ENCODE results near the gene APOB. TPM values are rescaled to one million over a fixed set of nuclear protein-coding genes. Genes with fewer than 3 reads are reported as not detected.

The APOB gene, protein sequence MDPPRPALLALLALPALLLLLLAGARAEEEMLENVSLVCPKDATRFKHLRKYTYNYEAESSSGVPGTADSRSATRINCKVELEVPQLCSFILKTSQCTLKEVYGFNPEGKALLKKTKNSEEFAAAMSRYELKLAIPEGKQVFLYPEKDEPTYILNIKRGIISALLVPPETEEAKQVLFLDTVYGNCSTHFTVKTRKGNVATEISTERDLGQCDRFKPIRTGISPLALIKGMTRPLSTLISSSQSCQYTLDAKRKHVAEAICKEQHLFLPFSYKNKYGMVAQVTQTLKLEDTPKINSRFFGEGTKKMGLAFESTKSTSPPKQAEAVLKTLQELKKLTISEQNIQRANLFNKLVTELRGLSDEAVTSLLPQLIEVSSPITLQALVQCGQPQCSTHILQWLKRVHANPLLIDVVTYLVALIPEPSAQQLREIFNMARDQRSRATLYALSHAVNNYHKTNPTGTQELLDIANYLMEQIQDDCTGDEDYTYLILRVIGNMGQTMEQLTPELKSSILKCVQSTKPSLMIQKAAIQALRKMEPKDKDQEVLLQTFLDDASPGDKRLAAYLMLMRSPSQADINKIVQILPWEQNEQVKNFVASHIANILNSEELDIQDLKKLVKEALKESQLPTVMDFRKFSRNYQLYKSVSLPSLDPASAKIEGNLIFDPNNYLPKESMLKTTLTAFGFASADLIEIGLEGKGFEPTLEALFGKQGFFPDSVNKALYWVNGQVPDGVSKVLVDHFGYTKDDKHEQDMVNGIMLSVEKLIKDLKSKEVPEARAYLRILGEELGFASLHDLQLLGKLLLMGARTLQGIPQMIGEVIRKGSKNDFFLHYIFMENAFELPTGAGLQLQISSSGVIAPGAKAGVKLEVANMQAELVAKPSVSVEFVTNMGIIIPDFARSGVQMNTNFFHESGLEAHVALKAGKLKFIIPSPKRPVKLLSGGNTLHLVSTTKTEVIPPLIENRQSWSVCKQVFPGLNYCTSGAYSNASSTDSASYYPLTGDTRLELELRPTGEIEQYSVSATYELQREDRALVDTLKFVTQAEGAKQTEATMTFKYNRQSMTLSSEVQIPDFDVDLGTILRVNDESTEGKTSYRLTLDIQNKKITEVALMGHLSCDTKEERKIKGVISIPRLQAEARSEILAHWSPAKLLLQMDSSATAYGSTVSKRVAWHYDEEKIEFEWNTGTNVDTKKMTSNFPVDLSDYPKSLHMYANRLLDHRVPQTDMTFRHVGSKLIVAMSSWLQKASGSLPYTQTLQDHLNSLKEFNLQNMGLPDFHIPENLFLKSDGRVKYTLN (N-terminal part only)
- total RNA-seq (not detected), polyA plus RNA-seq (not detected)

GRCh38 chr2:21043744-21044532 lies at the start of gene APOB:
APOB (minus strand) TSS chr2:21044073; CDS start chr2:21043945, 128 bp downstream.
- ChIA-PET CTCF (no interaction called here), POLR2A (no interaction called here)
- H3K9me3 Mint-ChIP-seq: no peaks in the 10 kb centered on the region
- peak within 1 kb of the TSS in 5 of 7 donors; percentile 6 to 55 (median 22) for H3K4me3 Mint-ChIP-seq
- H3K4me1 ChIP-seq (ENCODE audit: insufficient read depth, low read length): no peaks in the 10 kb centered on the region
- H3K27me3 ChIP-seq (ENCODE audit: insufficient read depth, low read length, poor library complexity, severe bottlenecking): no peaks in the 10 kb centered on the region
- DNase-seq: no peak
- no peak within 1 kb of the TSS for H3K27ac ChIP-seq (ENCODE audit: low read depth, low read length)
- peak within 1 kb of the TSS in 2 of 8 donors; percentile 36 to 81 for H3K27ac Mint-ChIP-seq
- peaks cover 3 to 6% (median 5%) of the 10 kb centered on the region in 3 donors for H3K4me1 Mint-ChIP-seq
- H3K9me3 ChIP-seq (ENCODE audit: low read length): no peaks in the 10 kb centered on the region
- H3K27me3 Mint-ChIP-seq: peaks cover 16 to 30% of the 10 kb centered on the region in 2 donors
- H3K36me3 Mint-ChIP-seq: no peaks in the 10 kb centered on the region
- no peak within 1 kb of the TSS for H3K4me3 ChIP-seq (ENCODE audit: low read length)
- H3K36me3 ChIP-seq (ENCODE audit: insufficient read depth, low read length): no peaks in the 10 kb centered on the region

DNA sequence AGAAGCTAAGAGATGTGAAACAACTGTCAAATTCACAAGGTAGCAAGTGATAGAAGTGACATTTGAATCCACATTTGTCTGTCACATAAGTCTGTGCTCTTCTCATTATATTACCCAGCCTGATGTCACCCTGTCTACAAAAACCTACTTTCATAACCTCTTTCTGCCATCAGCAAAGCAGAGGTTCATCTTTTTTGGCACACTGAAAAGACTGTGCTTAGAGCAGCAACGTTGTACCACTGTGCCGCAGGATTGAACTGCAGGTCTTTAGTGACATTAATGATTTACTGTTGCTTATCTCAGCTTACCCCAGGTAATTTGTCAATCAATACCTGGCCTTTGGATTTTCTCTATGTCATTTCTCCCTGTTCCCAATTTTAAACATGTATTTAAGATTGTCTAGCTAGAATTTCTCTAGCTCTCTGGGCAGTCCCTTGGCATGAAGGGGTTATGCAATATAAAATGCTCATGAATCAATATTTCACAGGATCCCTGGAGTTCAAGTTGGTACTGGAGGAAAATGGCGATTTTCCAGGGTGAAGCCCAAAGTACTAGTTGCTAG lies 48.5 kb upstream of the APOB start:
- CTCF ChIA-PET: no interaction called here
- POLR2A ChIA-PET: no interaction called here
- H3K4me3 Mint-ChIP-seq: no peak overlapping the region
- Histone ChIP-seq H3K4me1 (ENCODE audit: insufficient read depth, low read length) (no peaks in the 10 kb centered on the region), H3K27me3 (ENCODE audit: insufficient read depth, low read length, poor library complexity, severe bottlenecking) (no peaks in the 10 kb centered on the region), H3K27ac (ENCODE audit: low read depth, low read length) (no peak overlapping the region), H3K9me3 (ENCODE audit: low read length) (no peaks in the 10 kb centered on the region), H3K4me3 (ENCODE audit: low read length) (no peak overlapping the region), H3K36me3 (ENCODE audit: insufficient read depth, low read length) (no peaks in the 10 kb centered on the region)
- no peak for DNase-seq
- no peak overlapping the region for H3K27ac Mint-ChIP-seq
- H3K27me3 Mint-ChIP-seq: peaks cover 0 to 5% of the 10 kb centered on the region in 2 donors
- H3K4me1 Mint-ChIP-seq: no peaks in the 10 kb centered on the region
- no peaks in the 10 kb centered on the region for H3K9me3 Mint-ChIP-seq
- no peaks in the 10 kb centered on the region for H3K36me3 Mint-ChIP-seq

GRCh38 chr2:21084401-21084800 lies 40.5 kb upstream of the APOB start:
- H3K27ac Mint-ChIP-seq: no peak overlapping the region
- H3K36me3 Mint-ChIP-seq: no peaks in the 10 kb centered on the region
- Histone ChIP-seq H3K27me3 (ENCODE audit: insufficient read depth, low read length, poor library complexity, severe bottlenecking) (no peaks in the 10 kb centered on the region), H3K4me3 (ENCODE audit: low read length) (no peak overlapping the region), H3K36me3 (ENCODE audit: insufficient read depth, low read length) (no peaks in the 10 kb centered on the region), H3K9me3 (ENCODE audit: low read length) (no peaks in the 10 kb centered on the region), H3K27ac (ENCODE audit: low read depth, low read length) (no peak overlapping the region), H3K4me1 (ENCODE audit: insufficient read depth, low read length) (no peaks in the 10 kb centered on the region)
- H3K4me3 Mint-ChIP-seq: no peak overlapping the region
- H3K4me1 Mint-ChIP-seq: no peaks in the 10 kb centered on the region
- H3K27me3 Mint-ChIP-seq: no peaks in the 10 kb centered on the region
- no peak for DNase-seq
- ChIA-PET CTCF (no interaction called here), POLR2A (no interaction called here)
- peaks cover 0 to 2% (median 0%) of the 10 kb centered on the region in 5 donors for H3K9me3 Mint-ChIP-seq

- peaks cover 0 to 7% (median 2%) of the 10 kb centered on the region in 5 donors for H3K9me3 Mint-ChIP-seq
- no peak overlapping the region for H3K27ac ChIP-seq (ENCODE audit: low read depth, low read length)
- no peaks in the 10 kb centered on the region for H3K4me1 Mint-ChIP-seq
- POLR2A ChIA-PET: no interaction called here
- H3K36me3 ChIP-seq (ENCODE audit: insufficient read depth, low read length): no peaks in the 10 kb centered on the region
- H3K4me3 ChIP-seq (ENCODE audit: low read length): no peak overlapping the region
- peaks cover 0 to 2% of the 10 kb centered on the region in 2 donors for H3K27me3 Mint-ChIP-seq
- H3K36me3 Mint-ChIP-seq: no peaks in the 10 kb centered on the region
- H3K27me3 ChIP-seq (ENCODE audit: insufficient read depth, low read length, poor library complexity, severe bottlenecking): no peaks in the 10 kb centered on the region
- H3K27ac Mint-ChIP-seq: no peak overlapping the region
- no peak for DNase-seq
- no peak overlapping the region for H3K4me3 Mint-ChIP-seq
- H3K4me1 ChIP-seq (ENCODE audit: insufficient read depth, low read length): no peaks in the 10 kb centered on the region
- CTCF ChIA-PET: no interaction called here
- no peaks in the 10 kb centered on the region for H3K9me3 ChIP-seq (ENCODE audit: low read length)
Measured at GRCh38 chr2:21083482-21083881, 39.6 kb upstream of the APOB start.

GRCh38 chr2:21078296-21078695 lies 34.4 kb upstream of the APOB start:
- Mint-ChIP-seq H3K4me1 (no peaks in the 10 kb centered on the region), H3K36me3 (no peaks in the 10 kb centered on the region), H3K27me3 (peaks cover 1 to 11% of the 10 kb centered on the region in 2 donors), H3K4me3 (no peak overlapping the region), H3K9me3 (peaks cover 0 to 7% (median 4%) of the 10 kb centered on the region in 5 donors), H3K27ac (no peak overlapping the region)
- POLR2A ChIA-PET: no interaction called here
- Histone ChIP-seq H3K27ac (ENCODE audit: low read depth, low read length) (no peak overlapping the region), H3K36me3 (ENCODE audit: insufficient read depth, low read length) (no peaks in the 10 kb centered on the region), H3K27me3 (ENCODE audit: insufficient read depth, low read length, poor library complexity, severe bottlenecking) (no peaks in the 10 kb centered on the region), H3K9me3 (ENCODE audit: low read length) (no peaks in the 10 kb centered on the region), H3K4me3 (ENCODE audit: low read length) (no peak overlapping the region), H3K4me1 (ENCODE audit: insufficient read depth, low read length) (no peaks in the 10 kb centered on the region)
- no peak for DNase-seq
- CTCF ChIA-PET: no interaction called here

DNA sequence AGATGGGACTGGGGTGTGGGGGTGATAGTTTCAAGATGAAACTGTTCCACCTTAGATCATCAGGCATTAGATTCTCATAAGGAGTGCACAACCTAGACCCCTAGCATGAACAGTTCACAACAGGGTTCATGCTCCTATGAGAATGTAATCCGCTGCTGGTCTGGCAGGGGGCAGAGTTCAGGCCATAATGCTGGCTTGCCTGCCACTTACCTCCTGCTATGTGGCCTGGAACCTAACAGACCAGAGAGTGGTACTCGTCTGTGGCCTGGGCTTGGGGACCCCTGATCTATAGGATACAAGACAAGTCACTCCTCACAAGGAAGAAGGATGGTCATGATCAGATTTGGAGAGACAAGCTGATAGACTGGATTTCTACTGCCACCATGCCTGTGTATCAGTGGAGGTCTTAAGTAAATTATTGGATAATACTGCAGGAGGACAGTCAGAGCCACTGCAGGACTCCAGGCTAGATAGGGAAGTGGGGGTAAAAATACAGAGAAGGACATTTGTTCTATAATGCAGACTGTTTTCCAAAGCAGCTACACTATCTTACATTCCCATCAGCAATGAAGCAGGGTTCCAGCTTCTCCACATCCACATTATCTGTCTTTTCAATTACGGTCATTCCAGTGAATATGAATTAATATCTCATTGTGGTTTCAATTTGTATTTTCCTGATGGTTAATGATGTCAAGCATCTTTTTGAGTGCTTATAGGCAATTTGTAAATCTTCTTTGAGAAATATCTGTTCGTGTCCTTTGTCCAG lies 28.8 kb upstream of the APOB start:
- Histone ChIP-seq H3K27me3 (ENCODE audit: insufficient read depth, low read length, poor library complexity, severe bottlenecking) (no peaks in the 10 kb centered on the region), H3K9me3 (ENCODE audit: low read length) (no peaks in the 10 kb centered on the region), H3K4me1 (ENCODE audit: insufficient read depth, low read length) (no peaks in the 10 kb centered on the region), H3K27ac (ENCODE audit: low read depth, low read length) (no peak overlapping the region), H3K4me3 (ENCODE audit: low read length) (no peak overlapping the region), H3K36me3 (ENCODE audit: insufficient read depth, low read length) (no peaks in the 10 kb centered on the region)
- no peak for DNase-seq
- H3K4me1 Mint-ChIP-seq: no peaks in the 10 kb centered on the region
- no peak overlapping the region for H3K27ac Mint-ChIP-seq
- no peaks in the 10 kb centered on the region for H3K9me3 Mint-ChIP-seq
- peaks cover 3 to 4% of the 10 kb centered on the region in 2 donors for H3K27me3 Mint-ChIP-seq
- H3K4me3 Mint-ChIP-seq: no peak overlapping the region
- no peaks in the 10 kb centered on the region for H3K36me3 Mint-ChIP-seq
- POLR2A ChIA-PET: no interaction called here
- CTCF ChIA-PET: no interaction called here

All from CD8-positive, alpha-beta memory T cell (primary cell).